ENCODE data around the gene PYGB.

PYGB gene

DNA sequence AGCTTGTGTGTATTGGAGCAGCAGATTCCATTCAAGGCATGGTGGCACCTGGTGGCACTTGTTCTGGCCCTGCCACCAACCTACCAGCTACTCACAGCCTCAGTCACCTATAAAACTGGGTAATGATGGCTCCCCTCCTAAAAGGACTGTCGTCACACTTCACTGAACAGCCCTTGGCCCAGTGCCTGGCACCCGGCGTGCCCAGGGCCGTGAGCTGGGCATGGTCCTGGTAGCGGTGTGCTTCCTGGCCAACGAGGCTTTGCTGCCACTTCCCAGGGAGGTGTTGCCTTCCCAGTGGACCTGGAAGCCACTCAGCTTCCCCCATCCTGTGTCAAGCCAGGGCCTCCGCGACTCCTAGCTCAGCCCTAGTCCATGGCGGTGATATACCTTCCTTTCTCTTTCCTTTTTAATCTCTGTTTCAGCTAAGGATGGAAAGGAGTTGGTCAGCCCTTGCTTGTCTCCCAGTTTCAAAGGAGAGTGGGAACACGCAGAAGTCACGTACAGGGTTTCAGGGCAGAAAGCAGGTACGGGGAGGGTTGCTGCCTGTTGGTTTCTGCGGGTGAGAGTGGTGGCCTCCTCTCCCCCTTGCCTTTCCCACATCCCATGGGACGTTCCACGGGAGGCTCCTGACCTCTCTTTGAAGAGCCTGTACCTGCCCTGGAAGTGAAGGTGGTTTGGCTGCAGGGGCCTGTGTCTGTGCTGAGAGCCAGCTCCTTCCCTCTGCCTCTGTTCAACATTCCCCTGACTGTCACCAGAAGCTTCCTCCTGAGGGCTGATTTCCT is 26.9 kb upstream of the PYGB start:
- H3K36me3 ChIP-seq (ENCODE audit: insufficient read depth, low read length) = no peaks in the 10 kb centered on the region
- H3K9me3 ChIP-seq (ENCODE audit: control insufficient read depth, insufficient read depth, low read length) = no peaks in the 10 kb centered on the region
- H3K9ac ChIP-seq (ENCODE audit: low read depth, low read length) = no peak overlapping the region
- H3K4me1 ChIP-seq (ENCODE audit: insufficient read depth, low read length) = peaks cover 15% of the 10 kb centered on the region; the same call in 1 of the 2 replicates

DNA sequence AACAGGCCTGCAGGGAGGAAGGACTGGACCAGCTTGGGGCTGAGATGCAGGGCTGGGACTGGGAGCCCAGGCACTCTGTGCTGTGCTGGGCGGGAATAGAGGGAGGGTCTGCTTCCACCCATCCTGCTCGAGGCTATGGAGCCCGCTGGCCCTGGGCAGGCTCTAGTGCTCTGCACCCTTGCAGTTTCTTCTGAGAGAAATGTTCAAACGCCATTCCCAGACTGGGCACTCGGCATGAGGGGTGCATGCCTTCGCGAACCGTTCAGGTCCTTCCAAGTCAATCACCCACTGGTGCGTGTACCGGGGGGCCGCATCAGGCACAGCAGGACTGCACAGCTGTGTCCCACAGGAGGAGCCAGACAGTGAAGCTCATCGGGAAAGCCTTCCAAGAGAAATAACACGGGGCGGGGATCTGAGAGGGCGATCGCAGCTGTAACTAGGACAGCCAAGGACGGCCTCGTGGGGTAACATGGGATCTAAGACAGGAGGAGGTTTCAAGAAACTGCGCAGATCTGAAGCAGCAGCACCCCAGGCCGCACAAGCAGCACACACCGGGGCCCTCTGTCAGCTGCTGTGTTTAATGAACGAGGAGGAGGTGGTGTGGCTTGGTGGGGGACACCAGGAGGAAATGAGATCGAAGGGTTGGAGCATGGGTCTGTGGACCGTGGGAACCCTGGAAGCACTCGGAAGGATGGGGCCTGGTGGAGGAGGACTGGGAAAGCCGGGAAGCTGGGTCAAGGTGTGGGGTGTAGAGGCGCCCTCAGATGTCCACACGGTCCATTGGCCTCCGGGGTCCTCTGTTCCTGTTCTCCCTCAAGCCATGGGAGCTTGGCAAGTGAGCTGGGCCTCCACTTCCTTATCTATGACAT is 26.1 kb upstream of the PYGB start:
- H3K9ac ChIP-seq (ENCODE audit: low read depth, low read length) = no peak overlapping the region

DNA sequence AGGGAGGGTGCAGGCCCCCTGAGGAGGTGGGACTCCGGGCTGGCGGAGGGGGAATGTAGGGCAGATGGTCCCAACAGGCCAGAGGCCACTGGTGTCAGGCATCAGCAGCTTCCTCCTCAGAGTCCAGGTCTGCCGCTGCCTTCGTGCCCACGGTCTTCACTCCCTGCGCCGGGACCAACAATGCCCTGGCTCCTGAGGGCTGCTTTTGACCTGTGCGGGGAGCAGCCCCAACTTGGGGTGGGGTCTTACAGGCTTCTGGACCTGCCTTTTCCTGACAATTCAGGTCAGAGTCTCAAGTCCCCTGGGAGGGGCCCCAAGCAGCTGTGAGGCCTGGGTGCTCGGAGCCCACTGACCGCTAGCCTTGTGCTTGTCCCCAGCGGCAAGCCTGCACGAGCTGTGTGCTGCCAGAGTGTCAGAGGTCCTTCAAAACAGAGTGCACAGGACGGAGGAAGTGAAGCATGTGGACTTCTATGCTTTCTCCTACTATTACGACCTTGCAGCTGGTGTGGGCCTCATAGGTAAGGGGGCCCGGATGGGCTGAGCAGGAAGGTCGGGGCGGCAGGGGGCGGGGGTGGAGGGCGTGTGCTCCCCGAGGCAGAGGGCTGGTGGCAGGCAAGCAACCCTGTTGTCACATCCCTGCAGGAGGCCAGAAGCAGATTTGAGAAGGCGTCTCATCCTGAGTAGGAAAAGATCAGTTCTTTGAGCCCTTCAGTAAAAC is 25.3 kb upstream of the PYGB start:
- Histone ChIP-seq H3K4me1 (ENCODE audit: insufficient read depth, low read length) (peaks cover 21% of the 10 kb centered on the region; the same call in 1 of the 2 replicates), H3K36me3 (ENCODE audit: insufficient read depth, low read length) (no peaks in the 10 kb centered on the region), H3K9me3 (ENCODE audit: control insufficient read depth, insufficient read depth, low read length) (no peaks in the 10 kb centered on the region), H3K9ac (ENCODE audit: low read depth, low read length) (no peak overlapping the region; the same call in 1 of the 2 replicates)

More for the DNA sequence above, 26.1 kb upstream of the PYGB start:
- peaks cover 15% of the 10 kb centered on the region; the same call in 1 of the 2 replicates for H3K4me1 ChIP-seq (ENCODE audit: insufficient read depth, low read length)
- H3K9me3 ChIP-seq (ENCODE audit: control insufficient read depth, insufficient read depth, low read length) = no peaks in the 10 kb centered on the region
- no peaks in the 10 kb centered on the region for H3K36me3 ChIP-seq (ENCODE audit: insufficient read depth, low read length)

DNA sequence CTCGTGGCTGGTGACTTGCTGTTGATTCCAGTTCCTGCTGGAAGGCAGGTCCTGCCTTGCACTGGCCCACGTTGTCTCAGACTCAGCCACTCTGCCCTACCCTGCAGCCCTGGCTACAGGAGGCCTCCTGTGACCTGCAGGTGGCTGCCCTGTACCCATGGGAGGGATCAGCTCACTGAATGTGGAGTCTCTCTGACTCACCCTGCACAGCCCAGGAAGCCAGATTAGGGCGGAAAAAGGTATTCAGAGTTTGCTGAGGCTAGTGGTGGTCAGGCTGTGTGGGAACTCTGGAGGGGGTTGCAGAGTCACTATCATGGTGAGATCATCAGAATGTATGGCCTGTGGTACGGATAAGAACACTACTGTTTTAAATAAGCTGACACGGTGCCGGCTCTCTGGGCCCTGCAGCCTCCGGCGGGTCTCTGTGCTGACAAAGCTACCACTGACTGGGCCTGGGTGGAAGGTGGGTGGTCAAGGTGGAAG is 24.7 kb upstream of the PYGB start:
- no peaks in the 10 kb centered on the region for H3K36me3 ChIP-seq (ENCODE audit: insufficient read depth, low read length)
- no peaks in the 10 kb centered on the region for H3K9me3 ChIP-seq (ENCODE audit: control insufficient read depth, insufficient read depth, low read length)
- H3K9ac ChIP-seq (ENCODE audit: low read depth, low read length) = no peak overlapping the region
- H3K4me1 ChIP-seq (ENCODE audit: insufficient read depth, low read length) = peaks cover 22% of the 10 kb centered on the region; the same call in 1 of the 2 replicates

DNA sequence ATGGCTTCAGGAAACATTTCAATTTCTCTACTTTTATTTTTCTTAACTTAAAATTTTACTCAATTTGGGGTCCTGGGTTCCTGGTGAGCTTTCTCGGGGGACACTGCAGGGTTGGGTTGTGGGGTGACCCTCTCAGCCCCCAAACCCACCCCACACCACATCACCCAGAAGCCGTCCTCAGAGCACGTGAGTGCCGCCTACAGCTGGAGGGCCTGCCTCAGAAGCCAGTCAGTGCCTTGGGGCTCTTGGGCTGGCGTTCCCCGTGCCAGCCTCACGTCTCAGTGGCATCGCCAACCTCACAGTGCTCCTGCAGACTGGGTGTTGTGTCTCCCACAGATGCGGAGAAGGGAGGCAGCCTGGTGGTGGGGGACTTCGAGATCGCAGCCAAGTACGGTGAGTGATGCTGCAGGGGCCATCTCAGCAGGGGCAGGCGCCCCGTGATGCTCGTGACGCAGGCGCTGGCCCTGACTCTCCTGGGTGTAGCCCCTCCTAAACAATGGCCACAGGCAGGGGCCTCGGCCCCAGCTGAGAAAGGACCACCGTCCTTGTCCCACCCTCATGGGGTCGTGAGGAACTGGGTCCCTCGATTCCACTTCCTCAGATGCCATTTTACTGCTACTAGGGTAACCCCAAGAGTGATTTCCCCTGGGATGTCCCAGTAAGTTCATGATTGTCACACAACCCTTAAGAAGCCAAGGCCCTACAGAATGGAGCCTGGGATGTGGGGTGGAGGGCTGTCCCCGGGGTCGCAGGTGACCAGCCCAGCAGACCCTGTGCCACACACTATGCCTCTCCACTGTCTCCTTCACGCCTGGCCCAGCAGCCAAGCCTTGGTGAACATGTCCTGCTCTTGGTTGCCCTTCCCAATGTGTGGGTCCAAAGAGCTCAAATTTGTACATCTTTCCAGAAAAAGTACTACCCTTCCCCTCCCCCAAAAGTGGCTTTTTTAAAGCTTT is 23.8 kb upstream of the PYGB start:
- Histone ChIP-seq H3K9ac (ENCODE audit: low read depth, low read length) (no peak overlapping the region), H3K9me3 (ENCODE audit: control insufficient read depth, insufficient read depth, low read length) (no peaks in the 10 kb centered on the region), H3K4me1 (ENCODE audit: insufficient read depth, low read length) (peaks cover 22% of the 10 kb centered on the region; the same call in 1 of the 2 replicates), H3K36me3 (ENCODE audit: insufficient read depth, low read length) (no peaks in the 10 kb centered on the region)

DNA sequence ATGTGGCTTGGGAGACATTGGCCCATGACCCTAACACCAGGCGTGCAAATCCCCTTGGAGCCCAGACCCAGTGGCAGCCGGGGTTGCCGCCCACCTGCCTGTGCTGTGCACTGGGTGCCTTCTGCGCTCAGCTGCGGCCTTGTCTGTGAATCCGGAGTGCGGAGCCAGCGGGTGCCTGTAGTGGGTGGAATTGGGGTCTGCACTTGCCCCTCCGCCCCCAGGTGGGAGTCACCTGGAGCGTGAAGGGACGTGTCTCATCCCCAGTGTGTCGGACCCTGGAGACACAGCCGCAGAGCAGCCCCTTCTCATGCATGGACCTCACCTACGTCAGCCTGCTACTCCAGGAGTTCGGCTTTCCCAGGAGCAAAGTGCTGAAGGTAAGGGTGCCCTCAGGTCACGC is 22.9 kb upstream of the PYGB start:
- Histone ChIP-seq H3K9ac (ENCODE audit: low read depth, low read length) (no peak overlapping the region), H3K36me3 (ENCODE audit: insufficient read depth, low read length) (no peaks in the 10 kb centered on the region), H3K9me3 (ENCODE audit: control insufficient read depth, insufficient read depth, low read length) (no peaks in the 10 kb centered on the region), H3K4me1 (ENCODE audit: insufficient read depth, low read length) (peaks cover 22% of the 10 kb centered on the region; the same call in 1 of the 2 replicates)

DNA sequence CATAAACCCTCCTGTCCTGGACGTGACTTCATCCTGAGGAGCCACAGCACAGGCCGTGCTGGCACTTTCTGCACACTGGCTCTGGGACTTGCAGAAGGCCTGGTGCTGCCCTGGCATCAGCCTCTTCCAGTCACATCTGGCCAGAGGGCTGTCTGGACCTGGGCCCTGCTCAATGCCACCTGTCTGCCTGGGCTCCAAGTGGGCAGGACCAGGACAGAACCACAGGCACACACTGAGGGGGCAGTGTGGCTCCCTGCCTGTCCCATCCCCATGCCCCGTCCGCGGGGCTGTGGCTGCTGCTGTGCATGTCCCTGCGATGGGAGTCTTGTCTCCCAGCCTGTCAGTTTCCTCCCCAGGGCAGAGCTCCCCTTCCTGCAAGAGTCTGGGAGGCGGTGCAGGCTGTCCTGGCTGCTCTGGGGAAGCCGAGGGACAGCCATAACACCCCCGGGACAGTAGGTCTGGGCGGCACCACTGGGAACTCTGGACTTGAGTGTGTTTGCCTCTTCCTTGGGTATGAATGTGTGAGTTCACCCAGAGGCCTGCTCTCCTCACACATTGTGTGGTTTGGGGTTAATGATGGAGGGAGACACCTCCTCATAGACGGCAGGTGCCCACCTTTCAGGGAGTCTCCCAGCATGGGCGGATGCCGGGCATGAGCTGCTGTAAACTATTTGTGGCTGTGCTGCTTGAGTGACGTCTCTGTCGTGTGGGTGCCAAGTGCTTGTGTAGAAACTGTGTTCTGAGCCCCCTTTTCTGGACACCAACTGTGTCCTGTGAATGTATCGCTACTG is 22.0 kb upstream of the PYGB start:
- Histone ChIP-seq H3K9ac (ENCODE audit: low read depth, low read length) (no peak overlapping the region), H3K36me3 (ENCODE audit: insufficient read depth, low read length) (no peaks in the 10 kb centered on the region), H3K9me3 (ENCODE audit: control insufficient read depth, insufficient read depth, low read length) (no peaks in the 10 kb centered on the region), H3K4me1 (ENCODE audit: insufficient read depth, low read length) (peaks cover 22% of the 10 kb centered on the region; the same call in 1 of the 2 replicates)

DNA sequence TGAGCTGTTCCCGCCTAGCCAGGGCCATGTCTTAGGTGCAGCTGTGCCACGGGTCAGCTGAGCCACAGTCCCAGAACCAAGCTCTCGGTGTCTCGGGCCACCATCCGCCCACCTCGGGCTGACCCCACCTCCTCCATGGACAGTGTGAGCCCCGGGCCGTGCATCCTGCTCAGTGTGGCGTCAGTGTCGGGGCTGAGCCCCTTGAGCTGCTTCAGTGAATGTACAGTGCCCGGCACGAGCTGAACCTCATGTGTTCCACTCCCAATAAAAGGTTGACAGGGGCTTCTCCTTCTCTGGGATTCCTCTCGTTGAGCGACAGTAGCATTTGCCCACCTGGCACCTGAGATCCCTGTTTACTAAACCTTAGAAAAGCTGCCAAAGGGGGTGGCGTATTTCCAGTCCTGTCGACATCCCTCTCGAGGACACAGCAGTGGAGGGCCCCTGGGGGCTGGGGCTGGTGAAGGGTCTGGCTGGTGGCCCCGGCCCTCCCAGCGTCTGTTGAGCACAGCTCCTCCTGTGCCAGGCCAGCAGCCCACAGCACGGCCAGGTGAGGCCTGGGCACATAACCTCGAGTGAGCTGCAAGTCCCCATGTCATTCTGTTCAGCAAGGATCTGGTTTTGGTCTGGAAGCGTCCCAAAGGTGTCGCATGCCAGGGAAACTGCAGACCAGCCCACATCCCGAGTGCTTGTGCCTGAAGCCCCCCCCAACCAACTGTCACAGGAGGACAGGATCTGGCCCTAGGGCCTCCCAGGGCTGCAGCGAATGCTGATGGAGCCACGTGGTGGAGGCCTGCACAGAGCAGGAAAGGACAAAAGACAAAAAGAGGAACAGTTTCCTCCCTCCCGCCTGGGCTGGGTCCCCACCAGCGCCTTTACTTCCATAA is 21.2 kb upstream of the PYGB start:
- Histone ChIP-seq H3K4me1 (ENCODE audit: insufficient read depth, low read length) (peaks cover 22% of the 10 kb centered on the region; the same call in 1 of the 2 replicates), H3K9ac (ENCODE audit: low read depth, low read length) (no peak overlapping the region), H3K36me3 (ENCODE audit: insufficient read depth, low read length) (no peaks in the 10 kb centered on the region), H3K9me3 (ENCODE audit: control insufficient read depth, insufficient read depth, low read length) (no peaks in the 10 kb centered on the region)

DNA sequence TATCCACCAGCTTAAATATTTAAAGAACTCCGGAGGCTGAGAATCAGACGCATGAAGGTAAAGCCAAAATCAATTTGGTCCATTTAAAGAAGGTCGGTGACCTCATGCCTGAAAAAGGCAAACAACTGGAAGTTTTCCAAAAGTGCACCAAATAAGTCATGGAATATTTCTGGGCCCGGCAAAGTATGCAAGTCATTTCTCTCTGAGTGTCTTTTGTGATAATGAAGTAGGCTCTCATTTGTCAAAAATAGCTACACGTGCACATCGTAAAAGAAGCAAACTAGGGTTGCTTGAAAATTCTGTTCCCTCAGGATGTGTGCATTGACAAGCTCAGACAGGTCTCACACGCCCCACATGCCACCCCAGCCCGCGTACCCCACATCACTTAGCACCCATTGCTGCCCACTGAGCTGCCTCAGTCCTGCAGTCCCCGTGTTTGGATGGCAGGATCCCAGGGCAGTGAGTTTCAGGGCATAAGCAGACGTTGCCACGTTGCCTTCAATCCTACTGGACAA is 20.5 kb upstream of the PYGB start:
- Histone ChIP-seq H3K9ac (ENCODE audit: low read depth, low read length) (no peak overlapping the region), H3K36me3 (ENCODE audit: insufficient read depth, low read length) (no peaks in the 10 kb centered on the region), H3K4me1 (ENCODE audit: insufficient read depth, low read length) (peaks cover 20% of the 10 kb centered on the region; the same call in 1 of the 2 replicates), H3K9me3 (ENCODE audit: control insufficient read depth, insufficient read depth, low read length) (no peaks in the 10 kb centered on the region)

DNA sequence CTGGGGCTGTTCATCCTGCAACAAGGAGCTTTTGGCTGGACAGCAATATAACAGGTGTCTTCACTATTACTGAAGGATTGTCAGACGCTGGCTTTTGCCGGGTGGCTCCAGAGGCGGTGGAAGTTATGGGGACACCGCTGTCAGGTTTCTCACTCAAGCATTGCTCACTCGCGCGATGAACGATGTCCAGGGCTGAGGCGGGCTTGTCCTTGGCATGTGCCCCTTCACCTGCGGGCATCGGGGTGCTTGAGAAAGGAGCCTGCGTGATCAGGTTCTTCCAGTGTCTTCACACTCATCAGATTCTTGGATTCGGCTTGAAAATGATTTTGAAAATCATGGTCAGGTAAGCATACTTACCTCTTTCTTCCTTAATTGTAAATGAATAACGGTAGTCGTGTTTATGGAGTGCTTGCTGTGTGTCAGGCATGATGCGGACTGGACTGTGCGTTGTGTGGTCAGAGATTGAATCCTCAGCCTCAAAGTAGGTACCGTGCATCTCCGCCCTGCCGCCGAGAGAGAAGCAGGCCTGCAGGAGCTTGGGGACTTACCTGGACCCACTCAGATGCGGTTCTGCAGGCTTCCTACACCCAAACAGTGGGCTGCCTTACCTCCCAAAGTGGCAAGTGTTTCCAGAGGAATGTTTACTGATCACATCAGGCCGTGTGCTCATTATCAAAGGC is 18.3 kb upstream of the PYGB start:
- Histone ChIP-seq H3K9me3 (ENCODE audit: control insufficient read depth, insufficient read depth, low read length) (no peaks in the 10 kb centered on the region), H3K9ac (ENCODE audit: low read depth, low read length) (no peak overlapping the region), H3K36me3 (ENCODE audit: insufficient read depth, low read length) (no peaks in the 10 kb centered on the region), H3K4me1 (ENCODE audit: insufficient read depth, low read length) (peaks cover 7% of the 10 kb centered on the region; the same call in 1 of the 2 replicates)

DNA sequence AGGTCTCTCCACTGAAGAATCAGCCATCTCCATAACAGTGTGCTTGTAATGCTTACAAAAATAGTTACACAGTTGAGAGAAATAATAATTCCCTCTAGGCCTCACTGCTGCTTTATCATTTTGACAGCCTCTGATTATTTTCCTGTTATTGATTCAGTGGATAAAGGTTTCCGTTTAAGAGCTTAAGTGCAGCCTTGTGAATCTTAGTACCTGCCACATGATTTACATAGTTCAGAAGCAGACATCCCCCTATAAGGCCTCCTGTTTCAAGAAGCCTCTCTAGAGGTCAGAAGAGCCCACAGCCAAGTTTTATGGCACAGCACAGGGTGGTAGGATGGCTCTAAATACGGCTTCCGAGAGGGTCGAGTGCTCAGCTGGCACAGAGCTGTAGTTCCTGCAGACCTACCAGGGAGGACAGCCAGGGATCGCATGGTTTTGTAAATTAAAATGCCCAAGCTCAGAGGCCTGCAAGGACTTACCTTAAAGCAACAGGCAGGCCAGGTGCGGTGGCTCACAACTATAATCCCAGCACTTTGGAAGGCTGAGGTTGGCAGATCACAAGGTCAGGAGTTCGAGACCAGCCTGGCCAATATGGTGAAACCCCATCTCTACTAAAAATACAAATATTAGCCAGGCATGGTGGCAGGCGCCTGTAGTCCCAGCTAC is 17.6 kb upstream of the PYGB start:
- H3K9ac ChIP-seq (ENCODE audit: low read depth, low read length) = no peak overlapping the region

More for the DNA sequence above, 17.6 kb upstream of the PYGB start:
- H3K4me1 ChIP-seq (ENCODE audit: insufficient read depth, low read length) = peaks cover 7% of the 10 kb centered on the region; the same call in 1 of the 2 replicates
- H3K9me3 ChIP-seq (ENCODE audit: control insufficient read depth, insufficient read depth, low read length) = no peaks in the 10 kb centered on the region
- H3K36me3 ChIP-seq (ENCODE audit: insufficient read depth, low read length) = no peaks in the 10 kb centered on the region
